Sigmoid colon (tissue), 4 donors: ENCODE data around the gene TMEM9B.

Experiments
- EP300 ChIP-seq, 4 donors: sonication (generic); formaldehyde crosslinking; IDR thresholded peaks; one replicate each; pipeline ENCODE4 v1.6.1; 2017; ENCODE audit warnings: antibody characterized with exemption in 4 of 4
- TF ChIP-seq, protein P1 (sequence below), 4 experiments: fragments of 450-650 bp in 3 of 4; fragments of 200-600 bp in 1 of 4; IDR thresholded peaks; one replicate each; pipeline ENCODE4 v1.5.1; 2016 to 2019; ENCODE audit warnings: antibody characterized with exemption in 4 of 4, mild to moderate bottlenecking in 3 of 4, moderate library complexity in 2 of 4

DNA sequence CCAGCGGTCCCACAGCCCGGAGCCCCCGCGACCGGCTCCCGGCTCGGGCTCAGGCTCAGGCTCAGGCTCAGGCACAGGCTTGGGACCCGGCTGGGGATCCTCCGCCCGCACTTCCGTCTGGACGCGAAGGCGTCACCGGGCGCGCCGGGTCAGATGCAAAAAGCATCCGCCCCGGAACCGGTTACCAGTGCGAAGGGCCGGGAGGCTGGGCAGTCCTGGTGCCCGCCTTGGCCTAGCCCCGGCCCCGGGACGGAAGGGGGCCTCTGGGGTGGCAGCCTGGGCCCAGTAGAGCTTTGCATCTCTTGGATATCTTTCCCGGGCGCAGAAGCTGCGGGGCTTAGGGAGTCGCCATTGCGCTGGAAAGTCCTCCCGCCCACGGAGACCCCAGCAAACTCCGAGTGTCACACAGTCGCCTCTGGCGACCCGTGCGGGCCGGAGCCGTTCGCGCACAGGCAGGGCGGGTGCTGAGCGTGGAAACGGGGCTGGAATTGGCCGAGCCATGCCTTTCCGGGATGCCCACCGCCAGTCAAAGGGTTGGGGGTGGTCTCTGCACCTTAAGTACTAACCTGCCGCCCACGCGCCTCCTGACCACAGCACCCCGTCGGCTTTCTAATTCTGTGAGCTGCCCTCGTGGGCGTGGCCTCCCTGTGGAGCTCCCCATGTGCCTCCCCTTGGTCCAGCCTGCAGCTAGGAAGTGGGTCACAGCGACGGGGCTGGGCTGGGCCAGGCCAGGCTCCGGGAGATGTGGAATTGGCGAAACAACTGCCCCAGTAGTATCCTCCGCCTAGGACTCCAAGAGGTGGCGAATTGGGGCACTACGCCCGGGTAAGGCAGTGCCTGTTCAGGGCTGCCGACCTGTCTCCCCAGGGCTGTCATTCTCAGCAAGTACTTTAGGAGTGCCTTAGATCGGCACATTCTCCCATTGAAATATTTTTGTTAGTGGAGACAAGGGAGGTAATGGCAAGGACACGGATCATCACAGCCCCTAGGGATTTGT lies at the start of gene TMEM9B:
- TF ChIP-seq, protein P1, sequence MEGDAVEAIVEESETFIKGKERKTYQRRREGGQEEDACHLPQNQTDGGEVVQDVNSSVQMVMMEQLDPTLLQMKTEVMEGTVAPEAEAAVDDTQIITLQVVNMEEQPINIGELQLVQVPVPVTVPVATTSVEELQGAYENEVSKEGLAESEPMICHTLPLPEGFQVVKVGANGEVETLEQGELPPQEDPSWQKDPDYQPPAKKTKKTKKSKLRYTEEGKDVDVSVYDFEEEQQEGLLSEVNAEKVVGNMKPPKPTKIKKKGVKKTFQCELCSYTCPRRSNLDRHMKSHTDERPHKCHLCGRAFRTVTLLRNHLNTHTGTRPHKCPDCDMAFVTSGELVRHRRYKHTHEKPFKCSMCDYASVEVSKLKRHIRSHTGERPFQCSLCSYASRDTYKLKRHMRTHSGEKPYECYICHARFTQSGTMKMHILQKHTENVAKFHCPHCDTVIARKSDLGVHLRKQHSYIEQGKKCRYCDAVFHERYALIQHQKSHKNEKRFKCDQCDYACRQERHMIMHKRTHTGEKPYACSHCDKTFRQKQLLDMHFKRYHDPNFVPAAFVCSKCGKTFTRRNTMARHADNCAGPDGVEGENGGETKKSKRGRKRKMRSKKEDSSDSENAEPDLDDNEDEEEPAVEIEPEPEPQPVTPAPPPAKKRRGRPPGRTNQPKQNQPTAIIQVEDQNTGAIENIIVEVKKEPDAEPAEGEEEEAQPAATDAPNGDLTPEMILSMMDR (IDR thresholded peaks at IDR 0.05), result no peak
- peak in 2 of 4 donors; percentile 24 to 49 for TF ChIP-seq EP300 (IDR thresholded peaks at IDR 0.05)
